G401 (cell line): ENCODE measurements around the gene C3orf22. TPM values are rescaled to one million over a fixed set of nuclear protein-coding genes. Genes with fewer than 3 reads are reported as not detected.
"Not testable (repeated sequence)": the region's sequence is repeated elsewhere in the genome, so short reads cannot be mapped to it uniquely, and the experiment has no call there.

Experiments used
- DNase-seq: peaks from one replicate; pipeline ENCODE4 v3.0.0-alpha.2; 2015; ENCODE audit warnings: low spot score
- in situ Hi-C: cut with HindIII; loops from 2 replicates; pipeline ENCODE4 v1.10.0; 2016; ENCODE audit warnings: low sequenced_read_pairs, mixed read lengths
- total RNA-seq: library from RNA; depleted of rRNA; stranded (reverse); fragments of >200 nt; shearing (Covaris generic); gene quantifications from 2 replicates; pipeline ENCODE4 v1.2.3, GENCODE V29; 2014

The C3orf22 gene
- total RNA-seq, 1 experiment from 2014 or later, result not detected

DNA sequence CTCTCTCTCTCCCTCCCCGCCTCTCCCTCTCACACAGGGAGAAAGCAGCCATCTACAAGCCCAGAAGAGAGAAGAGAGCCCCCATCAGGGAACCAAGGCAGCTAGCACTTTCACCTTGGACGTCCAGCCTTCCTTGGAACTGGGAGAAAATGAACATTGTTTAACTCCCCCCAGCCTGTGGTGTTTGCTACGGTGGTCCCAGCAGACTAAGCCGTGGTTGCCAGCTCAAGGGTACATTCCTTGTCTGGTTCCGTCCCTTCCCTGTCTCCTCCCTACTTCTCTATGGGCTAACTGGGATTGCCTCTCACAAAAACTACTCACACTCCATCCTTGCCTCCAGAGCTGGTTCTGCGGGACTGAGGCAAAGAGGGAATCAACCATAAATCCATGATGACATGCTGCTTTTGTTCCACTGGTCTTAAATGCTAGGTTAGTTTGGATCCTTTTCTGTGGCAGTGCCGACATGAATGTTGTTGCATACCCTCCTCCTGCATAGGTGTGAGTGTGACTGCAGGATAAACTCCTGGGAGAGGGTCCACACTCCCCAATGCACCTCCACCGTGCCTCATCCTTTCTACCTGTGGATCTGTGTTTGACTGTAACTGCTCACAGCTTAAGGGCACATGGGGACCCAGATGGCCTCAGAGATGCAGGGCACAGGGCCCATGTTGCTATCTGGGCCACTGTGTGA lies 12.0 kb downstream of the C3orf22 start:
- DNase-seq, result no peak
- in situ Hi-C loops, result no loop called here

DNA sequence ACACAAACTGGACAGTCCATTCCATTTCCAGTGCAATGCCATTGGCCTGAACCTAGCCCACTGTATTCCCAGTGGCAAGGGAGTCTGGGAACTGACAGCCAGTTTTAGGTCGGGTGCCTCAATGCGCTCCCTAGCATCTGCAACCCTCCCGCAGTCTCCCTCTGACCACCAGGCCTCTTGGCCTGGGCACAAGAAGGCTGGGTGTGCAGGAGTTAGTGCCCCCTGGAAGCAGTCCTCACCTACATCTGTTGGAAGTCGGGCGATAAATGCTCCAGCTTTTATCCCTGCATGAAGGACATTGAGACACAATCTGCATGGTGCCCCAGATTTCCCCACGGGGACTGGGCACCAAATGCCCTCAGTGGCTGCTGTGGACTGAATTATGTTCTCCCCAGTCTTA lies 12.7 kb downstream of the C3orf22 start:
- DNase-seq, result no peak

DNA sequence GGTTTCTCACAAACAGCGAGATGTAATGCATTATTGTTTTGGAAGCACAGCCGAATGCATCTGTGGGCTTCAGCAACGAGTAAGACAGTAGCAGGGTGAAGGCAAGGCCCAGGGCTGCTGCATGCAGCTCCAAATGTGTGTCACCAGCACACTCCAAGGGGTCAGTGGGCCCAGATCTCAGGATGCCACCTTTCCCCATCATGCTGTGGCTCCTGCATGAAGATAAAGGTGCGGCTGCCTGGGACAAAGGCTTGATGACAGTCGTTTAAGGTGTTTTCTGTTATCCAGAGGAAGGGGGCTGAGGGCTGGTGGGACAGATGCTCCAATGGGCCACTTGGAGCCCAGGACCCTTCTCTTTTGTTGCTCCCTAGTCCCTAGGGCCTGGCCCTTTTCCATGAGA lies 13.2 kb downstream of the C3orf22 start:
- DNase-seq, result no peak
- in situ Hi-C loops, result no loop called here

More for the DNA sequence above, 12.7 kb downstream of the C3orf22 start:
- in situ Hi-C loops, result no loop called here

DNA sequence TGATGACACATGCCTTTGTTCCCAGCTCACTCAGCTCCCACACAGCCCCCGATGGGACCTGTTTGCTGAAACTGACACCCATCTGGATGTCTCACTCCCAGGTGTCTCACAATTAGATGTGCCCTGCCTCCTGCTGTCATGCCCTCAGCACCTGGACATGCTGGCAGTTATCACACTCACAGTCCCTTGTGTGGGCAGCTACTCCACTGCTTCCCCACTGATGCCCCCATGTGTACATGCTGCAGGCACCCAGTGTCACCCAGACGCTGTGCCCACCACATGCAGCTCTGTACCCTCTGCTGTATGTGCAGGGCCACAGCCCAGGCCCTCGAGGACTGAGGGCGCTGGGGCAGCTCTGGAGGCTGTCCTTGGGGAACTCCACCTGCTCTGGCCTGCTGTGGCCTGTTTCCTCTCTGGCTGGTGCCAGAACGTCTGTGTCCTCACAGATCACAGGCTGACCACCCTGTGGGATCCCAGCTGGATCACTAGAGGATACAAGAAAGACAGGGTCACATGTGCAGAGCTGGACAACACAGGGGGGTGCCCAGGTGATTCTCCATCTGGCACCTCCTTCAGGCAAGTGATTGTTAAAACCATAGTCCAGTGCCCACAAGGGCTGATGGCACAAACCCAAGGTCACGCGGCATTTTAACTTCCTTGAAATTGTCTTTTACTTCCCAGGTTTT lies 14.0 kb downstream of the C3orf22 start:
- in situ Hi-C loops, result no loop called here
- DNase-seq, result no peak

DNA sequence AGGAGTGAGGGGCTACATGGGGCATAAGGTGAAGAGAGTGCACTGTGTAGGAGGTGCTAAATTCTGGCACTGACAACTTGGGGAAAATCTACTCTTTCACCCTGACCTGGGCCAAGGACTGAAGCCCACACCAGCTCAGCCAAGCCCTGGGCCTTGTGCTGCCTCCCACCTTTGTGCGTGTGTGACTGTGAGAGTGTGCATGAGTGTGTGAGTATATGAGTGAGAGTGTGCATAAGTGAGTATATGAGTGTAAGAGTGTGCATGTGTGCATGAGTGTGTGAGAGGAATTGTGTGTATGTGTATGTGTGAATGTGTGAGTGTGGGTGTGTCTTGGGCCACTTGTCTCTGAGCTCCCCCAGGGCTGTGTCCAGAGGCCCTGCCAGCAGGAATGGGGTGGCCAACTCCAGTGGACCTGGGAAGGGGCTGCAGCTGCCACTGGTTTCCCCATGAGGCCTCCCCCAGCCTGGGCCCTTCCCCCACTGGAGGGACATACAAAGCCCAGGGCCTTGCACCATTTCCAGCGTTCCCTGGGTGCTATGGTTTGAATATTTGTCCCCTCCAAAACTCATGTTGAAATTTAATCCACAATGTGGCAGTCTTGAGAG lies 15.2 kb downstream of the C3orf22 start:
- DNase-seq, result no peak
- in situ Hi-C loops, result no loop called here

DNA sequence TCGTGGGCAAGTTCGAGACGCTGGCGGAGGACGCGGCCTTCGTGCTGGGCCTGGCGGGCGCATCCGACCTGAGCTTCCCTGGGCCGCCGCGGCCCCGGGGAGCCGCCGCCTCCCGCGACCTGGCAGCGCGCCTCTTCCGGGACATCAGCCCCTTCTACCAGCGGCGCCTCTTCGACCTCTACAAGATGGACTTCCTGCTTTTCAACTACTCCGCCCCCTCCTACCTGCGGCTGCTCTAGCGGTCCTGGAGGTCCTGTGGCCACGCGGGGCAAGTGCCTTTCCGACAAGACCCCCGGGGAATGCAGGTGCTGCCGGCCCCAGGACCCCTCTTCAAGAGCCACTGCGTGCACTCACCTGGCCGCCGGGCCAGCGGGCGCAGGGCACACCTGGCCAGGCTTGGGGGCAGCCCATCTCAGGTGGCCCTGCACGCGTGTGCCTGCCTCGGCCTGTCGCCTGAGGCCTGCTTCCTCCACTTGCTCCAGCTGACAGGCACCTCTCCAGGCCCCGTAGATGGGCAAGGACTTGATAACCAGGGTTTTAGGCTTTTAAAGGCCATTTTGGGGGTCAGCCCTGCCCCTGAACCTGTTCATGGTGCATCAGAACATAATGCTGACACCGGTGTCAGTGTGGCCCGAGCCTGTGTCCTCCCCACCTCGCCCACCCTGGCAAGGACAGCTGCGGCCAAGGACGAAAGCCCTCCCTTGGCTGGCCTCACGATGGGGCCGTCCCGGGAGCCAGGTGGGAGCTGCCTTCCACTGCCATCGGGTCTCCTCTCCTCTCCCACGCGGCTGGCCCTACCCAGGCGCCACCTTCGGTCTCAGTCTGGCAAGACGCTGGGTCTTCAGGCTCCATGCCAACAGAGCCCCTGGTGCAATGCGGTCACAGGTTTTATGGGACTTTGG lies 16.1 kb downstream of the C3orf22 start:
- in situ Hi-C loops, result no loop called here
- DNase-seq, result no peak

DNA sequence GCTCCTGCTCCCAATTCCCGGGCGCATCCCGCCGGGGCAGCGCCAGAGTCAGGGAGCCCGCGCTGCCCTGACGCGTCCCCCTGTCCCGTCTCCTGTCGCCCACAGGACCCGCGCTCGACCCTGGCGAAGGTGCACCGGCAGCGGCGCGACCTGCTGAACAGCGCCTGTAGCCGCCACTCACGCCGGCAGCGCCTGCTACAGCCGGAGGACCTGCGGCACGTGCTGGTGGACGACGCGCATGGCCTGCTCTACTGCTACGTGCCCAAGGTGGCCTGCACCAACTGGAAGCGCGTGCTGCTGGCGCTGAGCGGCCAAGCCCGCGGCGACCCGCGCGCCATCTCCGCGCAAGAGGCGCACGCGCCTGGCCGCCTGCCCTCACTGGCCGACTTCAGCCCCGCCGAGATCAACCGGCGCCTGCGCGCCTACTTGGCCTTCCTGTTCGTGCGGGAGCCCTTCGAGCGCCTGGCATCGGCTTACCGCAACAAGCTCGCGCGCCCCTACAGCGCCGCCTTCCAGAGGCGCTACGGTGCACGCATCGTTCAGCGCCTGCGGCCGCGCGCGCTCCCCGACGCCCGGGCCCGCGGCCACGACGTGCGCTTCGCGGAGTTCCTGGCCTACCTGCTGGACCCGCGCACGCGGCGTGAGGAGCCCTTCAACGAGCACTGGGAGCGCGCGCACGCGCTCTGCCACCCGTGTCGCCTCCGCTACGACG lies 16.9 kb downstream of the C3orf22 start:
- in situ Hi-C loops, result no loop called here
- DNase-seq, result no peak

DNA sequence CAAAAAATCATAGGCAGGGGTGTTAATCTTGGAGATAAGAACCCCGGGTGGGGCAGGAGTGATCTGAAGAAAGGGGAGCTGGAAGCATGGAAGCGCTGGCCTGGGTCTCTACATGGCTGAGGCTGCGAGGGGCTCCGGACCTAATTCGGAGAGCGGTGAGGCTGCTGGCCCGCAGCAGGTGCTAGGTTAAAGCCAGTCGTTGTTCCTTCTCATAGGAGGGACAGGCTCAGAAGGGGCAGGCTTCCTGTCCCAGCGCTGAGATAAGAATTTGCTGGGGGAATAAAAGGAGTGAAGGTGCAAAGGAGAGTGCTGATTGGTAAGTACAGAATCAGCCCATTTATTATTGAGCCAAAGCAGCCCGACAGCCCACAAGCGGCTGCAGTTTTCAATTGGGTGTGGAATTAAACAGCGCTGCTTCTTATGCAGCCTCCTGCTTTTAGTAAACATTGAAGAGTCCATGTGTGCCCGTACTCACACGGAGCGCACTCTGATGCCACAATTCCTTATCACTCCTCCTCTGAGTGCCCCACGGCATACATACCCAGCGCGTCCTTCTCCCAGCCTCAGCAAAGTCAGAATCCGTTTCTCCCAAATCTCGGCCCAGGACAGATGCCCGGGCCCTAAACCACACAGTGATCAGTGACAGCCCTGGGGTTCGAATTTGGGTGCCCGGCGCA lies 17.6 kb downstream of the C3orf22 start:
- no peak for DNase-seq
- in situ Hi-C loops, result no loop called here

DNA sequence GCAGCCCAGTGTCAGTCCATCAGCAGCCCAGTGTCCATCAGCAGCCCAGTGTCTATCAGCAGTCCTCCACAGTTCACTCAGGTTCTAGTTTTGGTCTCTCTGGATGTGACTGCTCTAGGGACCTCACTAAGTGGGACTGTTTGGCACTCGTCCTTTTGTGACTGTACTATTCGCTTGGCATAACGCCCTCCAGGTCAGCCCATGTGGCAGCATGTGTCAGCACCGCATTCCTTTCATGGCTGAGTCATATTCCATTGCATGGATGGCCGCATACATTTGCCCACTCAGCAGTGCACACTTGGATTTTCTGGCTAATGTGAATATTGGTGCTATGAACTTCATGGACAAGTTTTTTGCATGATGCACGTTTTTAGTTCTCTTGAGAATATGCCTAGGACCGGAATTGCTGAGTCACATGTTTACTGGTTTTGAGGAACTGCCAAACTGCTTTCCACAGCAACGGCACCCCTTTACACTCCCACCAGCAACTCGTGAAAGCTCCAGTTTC lies 18.3 kb downstream of the C3orf22 start:
- in situ Hi-C loops, result no loop called here
- DNase-seq, result no peak

DNA sequence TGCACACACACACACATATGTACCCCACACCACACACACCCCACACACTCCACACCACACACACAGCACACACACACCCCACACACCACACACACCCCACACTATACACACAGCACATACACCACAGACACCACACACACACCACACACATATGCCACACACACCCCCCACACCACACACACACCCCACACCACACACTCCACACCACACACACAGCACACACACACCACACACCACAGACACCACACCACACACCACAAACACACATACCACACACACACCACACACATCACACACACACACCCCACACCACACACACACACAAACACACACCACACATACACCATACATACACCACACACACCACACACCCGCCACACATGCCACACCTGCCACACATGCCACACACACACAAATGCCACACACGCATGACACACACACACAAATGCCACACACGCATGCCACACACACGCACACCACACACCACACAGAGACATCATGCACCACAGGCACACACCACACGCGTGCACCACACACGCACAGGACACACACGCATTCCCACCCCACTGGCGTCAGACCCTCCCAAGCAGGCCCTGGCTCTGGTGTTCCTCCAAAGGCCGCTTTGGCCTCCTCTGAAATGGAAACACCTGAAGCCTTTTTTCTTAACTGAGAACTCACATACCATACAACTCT lies 19.0 kb downstream of the C3orf22 start:
- in situ Hi-C loops, result no loop called here
- DNase-seq, result no peak

DNA sequence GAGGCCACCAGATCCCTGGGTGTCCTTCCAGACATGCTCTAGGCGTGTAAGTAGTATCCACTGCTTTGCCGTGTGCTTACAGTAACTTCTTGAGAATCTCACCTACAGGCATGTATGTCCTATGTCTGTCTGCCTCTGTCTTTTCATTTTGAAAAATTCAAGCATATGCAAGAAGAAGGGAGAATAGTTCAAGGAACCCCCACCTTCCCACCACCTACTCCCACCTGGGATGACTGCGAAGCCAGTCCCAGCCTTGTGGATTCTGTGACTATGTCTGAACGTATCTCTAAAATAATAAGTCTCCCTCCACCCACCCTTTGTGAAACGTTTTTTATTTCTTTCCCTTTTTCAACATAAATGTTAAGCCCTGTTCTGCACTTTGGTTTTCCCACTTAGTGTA lies 19.8 kb downstream of the C3orf22 start:
- in situ Hi-C loops, result no loop called here
- DNase-seq, result no peak

DNA sequence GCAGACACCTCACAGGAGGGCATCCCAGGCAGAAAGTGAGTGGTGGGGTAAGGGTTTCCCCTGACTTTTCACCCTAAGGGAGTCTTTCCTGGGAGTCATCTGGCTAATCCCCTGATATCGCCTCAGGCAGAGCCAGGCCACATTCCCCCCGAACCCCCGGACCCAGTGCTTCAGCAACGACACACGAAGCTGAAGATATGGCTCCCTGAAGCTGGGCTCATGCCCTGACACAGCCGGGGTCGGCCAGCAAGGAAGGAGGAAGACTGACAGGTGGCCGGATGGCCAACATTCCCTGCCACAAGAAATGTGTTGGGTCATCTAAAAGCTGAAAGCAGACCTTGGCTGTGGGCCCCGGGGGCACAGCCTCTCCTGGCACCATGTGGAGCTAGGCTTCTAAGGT lies 20.4 kb downstream of the C3orf22 start:
- in situ Hi-C loops, result no loop called here
- DNase-seq, result no peak

DNA sequence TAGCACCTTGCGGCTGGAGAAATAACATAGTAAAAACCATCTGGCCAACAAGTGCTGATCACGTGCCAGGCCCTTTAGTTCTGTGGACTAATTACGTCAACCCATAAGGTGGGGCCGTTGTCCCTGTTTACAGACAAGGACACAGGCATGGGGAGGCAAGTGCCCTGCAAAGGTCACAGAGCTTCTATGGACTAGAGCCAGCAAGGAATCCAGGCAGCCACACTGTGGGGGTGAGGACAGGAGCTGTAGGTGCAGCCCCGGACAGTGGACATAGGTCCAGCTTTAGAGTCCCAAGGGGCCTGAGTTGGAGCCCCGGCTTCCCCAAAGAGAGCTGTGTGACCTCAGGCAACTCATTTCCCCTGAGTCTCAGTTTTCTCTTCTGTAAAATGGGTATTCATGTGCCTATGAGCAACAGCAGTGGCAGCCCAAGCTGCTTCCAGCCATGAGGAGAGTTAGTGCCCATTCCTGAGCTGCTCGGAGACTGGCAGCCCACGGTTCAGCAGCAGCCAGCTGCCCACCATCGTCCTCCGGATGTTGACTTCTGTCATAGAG lies 20.9 kb downstream of the C3orf22 start:
- no peak for DNase-seq
- in situ Hi-C loops, result no loop called here

DNA sequence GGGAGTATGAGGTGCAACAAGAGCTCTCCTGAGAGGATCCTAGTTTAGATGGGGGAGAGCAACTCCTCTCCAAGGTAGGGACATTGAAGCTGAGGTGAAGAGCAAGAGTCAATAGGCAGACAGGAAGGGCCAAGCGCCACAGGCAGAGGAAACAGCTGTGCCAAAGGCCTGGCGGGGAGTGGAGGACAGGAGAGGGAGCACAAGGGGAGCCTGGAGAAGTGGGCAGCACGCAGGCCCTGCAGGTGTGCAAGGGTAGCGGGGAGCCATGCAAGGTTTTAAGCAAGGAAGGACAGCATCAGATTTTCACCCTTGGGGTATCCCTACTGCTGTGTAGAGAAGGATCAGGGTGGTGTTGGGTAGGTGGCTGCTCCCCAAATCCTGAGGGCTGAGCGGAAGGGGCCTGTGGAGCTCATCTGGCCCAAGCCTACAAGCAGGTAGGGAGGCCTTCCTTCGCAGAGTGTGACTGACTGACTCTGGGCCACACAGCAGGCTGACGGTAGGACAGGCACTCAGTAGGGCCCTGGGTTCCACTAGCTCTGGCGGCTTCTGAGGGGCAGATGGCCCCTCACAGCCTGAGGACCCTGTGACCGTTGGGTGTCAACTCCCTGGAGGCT lies 21.5 kb downstream of the C3orf22 start:
- no peak for DNase-seq

DNA sequence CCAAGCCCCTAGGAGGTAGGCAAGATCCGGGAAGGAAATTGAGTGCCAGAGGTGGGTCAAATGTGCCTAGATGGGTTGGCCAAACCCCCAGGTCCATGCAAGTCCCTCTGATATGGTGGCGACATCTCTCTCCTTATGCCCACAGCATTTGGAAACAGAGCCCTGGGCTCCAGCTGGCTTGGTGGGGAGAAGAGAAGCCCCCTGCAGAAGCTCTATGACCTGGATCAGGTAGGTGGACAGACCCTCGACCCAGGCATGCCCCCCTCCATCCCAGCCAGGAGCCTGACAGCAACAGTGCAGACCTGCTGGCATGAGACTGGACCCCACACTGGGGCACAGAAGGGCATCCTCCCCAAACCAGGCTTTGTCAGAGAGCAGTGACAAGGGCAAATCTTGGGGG lies 22.6 kb downstream of the C3orf22 start:
- DNase-seq, result no peak
- in situ Hi-C loops, result no loop called here

More for the DNA sequence above, 21.5 kb downstream of the C3orf22 start:
- in situ Hi-C loops, result no loop called here

DNA sequence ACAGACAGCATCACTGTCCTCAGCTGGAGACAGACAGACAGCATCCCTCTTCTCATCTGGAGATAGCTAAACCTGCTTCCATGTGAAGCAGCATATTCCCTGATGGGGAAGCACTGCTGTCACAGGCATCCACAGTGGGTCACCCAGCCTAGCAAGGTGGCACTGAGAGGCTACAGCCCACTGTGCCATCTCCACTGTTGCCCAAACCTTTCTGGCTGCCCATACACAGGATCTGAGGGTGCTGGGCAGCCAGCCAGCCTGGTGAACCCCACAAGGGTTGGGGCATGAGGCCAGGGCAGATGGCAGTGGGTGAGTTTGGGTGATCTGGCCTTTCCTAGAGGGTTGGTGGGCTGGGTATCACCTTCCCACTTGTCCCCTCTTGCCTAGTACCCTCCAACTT lies 23.1 kb downstream of the C3orf22 start:
- DNase-seq, result no peak
- in situ Hi-C loops, result no loop called here

DNA sequence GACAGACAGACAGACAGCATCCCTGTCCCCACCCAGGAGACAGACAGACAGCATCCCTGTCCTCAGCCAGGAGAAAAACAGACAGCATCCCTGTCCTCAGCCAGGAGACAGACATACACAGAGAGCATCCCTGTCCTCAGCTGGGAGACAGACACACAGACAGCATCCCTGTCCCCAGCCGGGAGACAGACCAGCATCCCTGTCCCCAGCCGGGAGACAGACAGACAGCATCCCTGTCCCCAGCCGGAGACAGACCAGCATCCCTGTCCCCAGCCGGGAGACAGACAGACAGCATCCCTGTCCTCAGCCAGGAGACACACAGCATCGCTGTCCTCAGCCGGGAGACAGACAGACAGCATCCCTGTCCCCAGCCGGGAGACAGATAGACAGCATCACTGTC lies 24.0 kb downstream of the C3orf22 start:
- in situ Hi-C loops, DNase-seq: not testable (repeated sequence)
